PC-3 (cell line): ENCODE measurements around the gene SPNS3. TPM values are rescaled to one million over a fixed set of nuclear protein-coding genes. Genes with fewer than 3 reads are reported as not detected.

Experiments
- ATAC-seq: fragments of 200-7000 bp; cut with Tn5 transposase; 2 replicates; pipeline ENCODE4 v1.9.1; 2020; ENCODE audit warnings: mild to moderate bottlenecking, moderate library complexity
- BruUV-seq: library from RNA; stranded (reverse); fragments of 400-500 nt; replicated peaks from 2 replicates; lab custom pipeline; 2021; lab: Mats Ljungman, UMichigan
- CTCF ChIA-PET: fragments of 300-600 bp; sonication (Branson Sonifier 250); formaldehyde crosslinking; loops from one replicate; lab custom pipeline; 2022; ENCODE audit warnings: antibody characterized with exemption; lab: Charles Lee
- POLR2A ChIA-PET: fragments of 300-600 bp; sonication (Branson Sonifier 250); formaldehyde crosslinking; loops from one replicate; lab custom pipeline; 2022; ENCODE audit warnings: antibody characterized with exemption; ENCODE audit not compliant: unreplicated experiment; lab: Charles Lee
- DNase-seq: peaks from one replicate; pipeline ENCODE4 v3.0.0-alpha.2; 2015
- H2AFZ ChIP-seq: fragments of 300-600 bp; sonication (generic); 2 replicates; pipeline ENCODE4 v1.6.0; 2016; ENCODE audit warnings: antibody characterized with exemption, low read length
- H3F3A ChIP-seq: fragments of 300-600 bp; sonication (generic); one replicate; pipeline ENCODE4 v1.6.0; 2017; ENCODE audit warnings: antibody characterized with exemption, low read length, control low read depth, mild to moderate bottlenecking; ENCODE audit not compliant: unreplicated experiment
- H3K27ac ChIP-seq: fragments of 300-600 bp; sonication (generic); 2 replicates; pipeline ENCODE4 v1.5.1; 2016; ENCODE audit warnings: mild to moderate bottlenecking, low read length
- H3K27me3 ChIP-seq: fragments of 300-600 bp; sonication (generic); 2 replicates; pipeline ENCODE4 v1.6.1; 2016; ENCODE audit warnings: low read length, mixed read lengths
- H3K36me3 ChIP-seq: fragments of 300-600 bp; sonication (generic); 2 replicates; pipeline ENCODE4 v1.6.1; 2016; ENCODE audit warnings: low read depth, mixed run types, low read length, mixed read lengths
- H3K4me1 ChIP-seq: fragments of 300-600 bp; sonication (generic); 2 replicates; pipeline ENCODE4 v1.5.1; 2016; ENCODE audit warnings: low read length; ENCODE audit not compliant: insufficient read depth
- H3K4me2 ChIP-seq: fragments of 300-600 bp; sonication (generic); 2 replicates; pipeline ENCODE4 v1.6.0; 2016; ENCODE audit warnings: low read length
- H3K4me3 ChIP-seq: fragments of 300-600 bp; sonication (generic); 2 replicates; pipeline ENCODE4 v1.5.1; 2016; ENCODE audit warnings: mild to moderate bottlenecking, low read length, mixed read lengths
- H3K79me2 ChIP-seq: fragments of 300-600 bp; sonication (generic); 2 replicates; pipeline ENCODE4 v1.6.1; 2017; ENCODE audit warnings: low read length, mixed read lengths
- H3K9ac ChIP-seq: fragments of 300-600 bp; sonication (generic); 2 replicates; pipeline ENCODE4 v1.6.0; 2016; ENCODE audit warnings: mild to moderate bottlenecking, low read length
- H3K9me2 ChIP-seq: fragments of 300-600 bp; sonication (generic); replicated peaks from 2 replicates; pipeline ENCODE4 v1.6.1; 2016; ENCODE audit warnings: mixed run types, low read length, mixed read lengths
- H3K9me3 ChIP-seq: fragments of 300-600 bp; sonication (generic); 2 replicates; pipeline ENCODE4 v1.6.1; 2016; ENCODE audit warnings: low read length, mixed read lengths
- H4K20me1 ChIP-seq: fragments of 300-600 bp; sonication (generic); 2 replicates; pipeline ENCODE4 v1.6.1; 2016; ENCODE audit warnings: low read length, mixed read lengths
- EZH2 ChIP-seq: fragments of 300-600 bp; sonication (generic); IDR thresholded peaks from one replicate; pipeline ENCODE4 v1.6.1; 2017; ENCODE audit warnings: antibody characterized with exemption, mild to moderate bottlenecking, low read length; ENCODE audit not compliant: unreplicated experiment
- EZH2phosphoT487 ChIP-seq: fragments of 300-600 bp; sonication (generic); IDR thresholded peaks from 2 replicates; pipeline ENCODE4 v1.6.1; 2018; ENCODE audit warnings: mild to moderate bottlenecking, antibody characterized with exemption, low read length, borderline replicate concordance
- intact Hi-C: fragments of 100-400 bp; cut with micrococcal nuclease; formaldehyde crosslinking; loops from 2 replicates; pipeline ENCODE4 v1.9.0; 2023
- total RNA-seq: library from RNA; depleted of rRNA; stranded (reverse); fragments of >200 nt; gene quantifications from 2 replicates; pipeline ENCODE4 v1.2.3, GENCODE V29; 2014
- TF ChIP-seq, protein P1 (sequence below): fragments of 300-600 bp; sonication (generic); conservative IDR thresholded peaks from 2 replicates; pipeline ENCODE4 v1.5.1; 2017; ENCODE audit warnings: antibody characterized with exemption, low read depth, mild to moderate bottlenecking, low read length

The SPNS3 gene
- total RNA-seq, 1 experiment from 2014 or later: 0.69 TPM

DNA sequence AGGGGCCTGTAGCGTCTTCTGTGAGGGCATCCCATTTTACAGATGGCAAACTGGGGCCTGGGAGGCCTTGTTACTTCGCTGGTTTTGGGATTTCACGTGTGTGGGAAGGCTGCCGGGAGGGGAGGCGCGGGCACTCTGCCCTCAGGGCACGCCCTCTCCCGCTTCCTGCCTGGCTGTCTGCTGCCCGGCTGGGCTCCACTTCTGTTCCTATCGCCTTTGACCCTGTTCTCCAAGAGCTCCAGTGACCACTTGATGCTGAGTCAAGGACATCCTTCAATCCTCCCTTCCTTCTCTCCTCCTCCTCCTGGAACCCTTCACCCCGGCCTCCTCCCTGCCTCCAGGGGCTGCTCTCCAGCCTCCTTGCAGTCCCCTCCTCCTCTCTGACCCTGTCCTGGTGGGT is 16.0 kb downstream of the SPNS3 start:
- H3K9me3 ChIP-seq: no peaks in the 10 kb centered on the region
- no peaks in the 10 kb centered on the region for H3K36me3 ChIP-seq
- intact Hi-C loops: no loop called here
- H3K9me2 ChIP-seq: no peaks in the 10 kb centered on the region
- no peak for ATAC-seq
- peaks cover 4% of the 10 kb centered on the region for H3K4me1 ChIP-seq
- no peak overlapping the region for H3K4me2 ChIP-seq
- no peaks in the 10 kb centered on the region for H4K20me1 ChIP-seq
- no peaks in the 10 kb centered on the region for H3K27me3 ChIP-seq
- no peak overlapping the region for H3K9ac ChIP-seq
- no TSS peak for BruUV-seq
- no peaks in the 10 kb centered on the region for H3K79me2 ChIP-seq
- H3K27ac ChIP-seq: no peak overlapping the region
- ChIA-PET POLR2A (no interaction called here), CTCF (no interaction called here)
- no peaks in the 10 kb centered on the region for H3F3A ChIP-seq
- DNase-seq: no peak
- no peak for TF ChIP-seq EZH2
- TF ChIP-seq, protein P1, sequence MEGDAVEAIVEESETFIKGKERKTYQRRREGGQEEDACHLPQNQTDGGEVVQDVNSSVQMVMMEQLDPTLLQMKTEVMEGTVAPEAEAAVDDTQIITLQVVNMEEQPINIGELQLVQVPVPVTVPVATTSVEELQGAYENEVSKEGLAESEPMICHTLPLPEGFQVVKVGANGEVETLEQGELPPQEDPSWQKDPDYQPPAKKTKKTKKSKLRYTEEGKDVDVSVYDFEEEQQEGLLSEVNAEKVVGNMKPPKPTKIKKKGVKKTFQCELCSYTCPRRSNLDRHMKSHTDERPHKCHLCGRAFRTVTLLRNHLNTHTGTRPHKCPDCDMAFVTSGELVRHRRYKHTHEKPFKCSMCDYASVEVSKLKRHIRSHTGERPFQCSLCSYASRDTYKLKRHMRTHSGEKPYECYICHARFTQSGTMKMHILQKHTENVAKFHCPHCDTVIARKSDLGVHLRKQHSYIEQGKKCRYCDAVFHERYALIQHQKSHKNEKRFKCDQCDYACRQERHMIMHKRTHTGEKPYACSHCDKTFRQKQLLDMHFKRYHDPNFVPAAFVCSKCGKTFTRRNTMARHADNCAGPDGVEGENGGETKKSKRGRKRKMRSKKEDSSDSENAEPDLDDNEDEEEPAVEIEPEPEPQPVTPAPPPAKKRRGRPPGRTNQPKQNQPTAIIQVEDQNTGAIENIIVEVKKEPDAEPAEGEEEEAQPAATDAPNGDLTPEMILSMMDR: no peak
- TF ChIP-seq EZH2phosphoT487: no peak
- no peak overlapping the region for H2AFZ ChIP-seq
- H3K4me3 ChIP-seq: no peak overlapping the region

DNA sequence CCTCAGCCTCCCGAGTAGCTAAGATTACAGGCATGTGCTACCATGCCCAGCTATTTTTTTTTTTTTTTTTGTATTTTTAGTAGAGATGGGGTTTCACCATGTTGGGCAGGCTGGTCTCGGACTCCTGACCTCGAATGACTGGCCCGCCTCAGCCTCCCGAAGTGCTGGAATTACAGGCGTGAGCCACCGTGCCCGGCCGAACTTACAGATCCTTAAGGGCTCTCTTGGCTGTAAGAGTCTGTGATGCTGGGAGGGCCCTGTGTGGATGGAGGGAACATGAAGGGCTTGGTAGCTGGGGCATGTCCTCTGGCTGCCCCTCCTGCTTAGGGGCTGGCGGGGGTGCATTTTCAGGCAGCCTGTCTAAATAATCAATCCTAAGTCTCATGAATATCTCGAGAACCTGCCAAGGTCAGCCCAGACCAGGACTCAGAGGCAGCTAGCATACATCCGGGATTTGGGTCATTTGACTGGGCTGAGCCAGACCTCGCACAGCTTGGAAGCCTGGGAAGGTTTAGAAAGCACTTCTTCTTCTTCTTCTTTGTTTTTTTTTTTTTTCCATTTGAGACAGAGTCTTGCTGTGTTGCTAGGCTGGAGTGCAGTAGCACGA is 17.1 kb downstream of the SPNS3 start:
- Histone ChIP-seq H3K4me2 (no peak overlapping the region), H4K20me1 (no peaks in the 10 kb centered on the region), H3K9ac (no peak overlapping the region), H3K9me2 (no peaks in the 10 kb centered on the region), H3K9me3 (no peaks in the 10 kb centered on the region), H2AFZ (no peak overlapping the region), H3K36me3 (no peaks in the 10 kb centered on the region), H3K4me1 (no peaks in the 10 kb centered on the region), H3K4me3 (no peak overlapping the region), H3K79me2 (no peaks in the 10 kb centered on the region), H3K27me3 (no peaks in the 10 kb centered on the region), H3K27ac (no peak overlapping the region), H3F3A (no peaks in the 10 kb centered on the region)
- no peak for DNase-seq
- ChIA-PET CTCF (no interaction called here), POLR2A (no interaction called here)
- intact Hi-C loops: no loop called here
- no TSS peak for BruUV-seq
- ATAC-seq: no peak
- TF ChIP-seq EZH2phosphoT487 (no peak), EZH2 (no peak)
- TF ChIP-seq, protein P1: no peak

DNA sequence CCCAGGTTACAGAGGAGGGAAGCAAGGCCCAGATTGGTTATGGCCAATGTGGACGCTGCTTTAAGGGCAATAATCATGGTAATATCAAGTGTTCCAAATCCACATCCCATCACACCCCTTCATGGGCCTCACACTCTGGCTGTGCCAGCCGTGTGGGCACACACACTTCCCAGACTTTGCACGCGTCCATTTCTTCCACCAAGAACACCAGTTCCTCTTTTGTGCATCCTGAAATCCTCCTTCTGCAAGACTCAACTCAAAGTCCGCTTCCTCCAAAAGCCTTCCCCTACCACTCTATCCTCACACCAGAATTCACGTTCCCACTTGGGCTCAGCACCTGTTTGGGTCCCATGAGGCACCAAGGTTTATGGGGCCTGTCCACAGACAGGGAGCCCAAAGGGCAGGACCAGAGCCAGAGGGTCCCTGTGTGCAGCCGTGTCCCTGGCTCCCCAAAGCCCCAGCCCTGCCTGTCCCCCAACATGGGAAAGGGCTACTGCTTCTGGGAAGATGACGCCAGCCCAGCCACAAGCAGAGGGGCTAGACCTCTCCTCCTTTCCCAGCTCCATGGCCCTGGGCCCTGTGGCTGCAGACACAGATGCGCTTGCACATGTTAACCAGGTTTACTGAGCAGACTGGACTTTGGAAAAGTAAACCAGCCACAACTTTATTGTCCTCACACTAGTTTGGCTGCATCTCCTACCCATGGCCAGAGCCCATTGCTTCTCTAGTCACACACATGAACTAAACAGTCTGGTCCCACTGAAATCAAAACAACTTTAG is 20.3 kb downstream of the SPNS3 start:
- CTCF ChIA-PET: no interaction called here

More for the DNA sequence above, 20.3 kb downstream of the SPNS3 start:
- DNase-seq (no peak), ATAC-seq (no peak)
- no peaks in the 10 kb centered on the region for H3K27me3 ChIP-seq
- no peaks in the 10 kb centered on the region for H3F3A ChIP-seq
- H2AFZ ChIP-seq: no peak overlapping the region
- no peak overlapping the region for H3K4me3 ChIP-seq
- H3K36me3 ChIP-seq: no peaks in the 10 kb centered on the region
- H3K9me3 ChIP-seq: no peaks in the 10 kb centered on the region
- no peak overlapping the region for H3K9ac ChIP-seq
- no peaks in the 10 kb centered on the region for H3K79me2 ChIP-seq
- BruUV-seq: no TSS peak
- POLR2A ChIA-PET: no interaction called here
- no peaks in the 10 kb centered on the region for H4K20me1 ChIP-seq
- no peak overlapping the region for H3K4me2 ChIP-seq
- no peaks in the 10 kb centered on the region for H3K4me1 ChIP-seq
- no peak overlapping the region for H3K27ac ChIP-seq
- intact Hi-C loops: no loop called here
- no peaks in the 10 kb centered on the region for H3K9me2 ChIP-seq
- TF ChIP-seq EZH2phosphoT487: no peak
- TF ChIP-seq, protein P1: no peak
- TF ChIP-seq EZH2: no peak
